T-helper 1 cell treated with Interleukin-12 subunit alpha and Interleukin-12 subunit beta and Interleukin-4 antibody, amounts not matched to agents 30 μg/mL and 1 μg/mL, for 36 hours (primary cell): ENCODE data around the gene SLC25A29.
"Not testable (repeated sequence)": the region's sequence is repeated elsewhere in the genome, so short reads cannot be mapped to it uniquely, and the experiment has no call there.

Experiments used
- H3K27ac Mint-ChIP-seq: one replicate; pipeline ENCODE4 v1.8.0; 2021; ENCODE audit warnings: mild to moderate bottlenecking, mixed read lengths
- H3K27me3 Mint-ChIP-seq: one replicate; pipeline ENCODE4 v1.8.0; 2021; ENCODE audit warnings: low read depth, mixed read lengths
- H3K36me3 Mint-ChIP-seq: one replicate; pipeline ENCODE4 v1.8.0; 2021; ENCODE audit warnings: low read depth, mixed read lengths
- H3K4me1 Mint-ChIP-seq: one replicate; pipeline ENCODE4 v1.8.0; 2021; ENCODE audit warnings: low read depth, mixed read lengths
- H3K4me3 Mint-ChIP-seq: one replicate; pipeline ENCODE4 v1.8.0; 2021; ENCODE audit warnings: mild to moderate bottlenecking, moderate library complexity, mixed read lengths
- H3K9me3 Mint-ChIP-seq: one replicate; pipeline ENCODE4 v1.8.0; 2021; ENCODE audit warnings: mixed read lengths

The SLC25A29 gene

DNA sequence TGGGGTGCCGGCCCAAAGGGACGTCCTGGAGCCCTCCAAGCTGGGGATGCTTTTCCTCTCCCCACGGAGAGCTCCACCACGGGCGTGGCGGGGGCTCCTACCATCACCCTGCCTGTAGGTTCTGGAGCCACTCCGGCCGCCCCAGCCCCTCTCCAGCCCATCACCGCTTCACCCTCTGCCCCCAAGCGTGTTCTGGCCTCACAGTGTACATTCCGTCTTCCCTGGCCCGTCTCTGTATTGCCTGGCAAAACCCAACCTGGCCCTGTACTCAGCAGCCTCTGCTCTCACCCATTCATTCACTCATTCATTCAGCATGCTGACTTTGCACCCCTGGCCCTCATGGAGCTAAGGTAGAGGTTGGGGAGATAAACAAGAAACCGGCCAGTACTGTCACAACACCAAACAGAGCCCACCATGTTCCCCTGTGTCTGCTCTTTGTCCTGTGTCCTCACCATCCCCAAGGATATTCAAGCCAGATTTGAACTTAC is 20.3 kb downstream of the SLC25A29 start:
- Mint-ChIP-seq H3K27ac (peak overlapping the region; percentile 75), H3K9me3 (no peaks in the 10 kb centered on the region), H3K4me1 (peaks cover 6% of the 10 kb centered on the region), H3K27me3 (no peaks in the 10 kb centered on the region), H3K4me3 (peak overlapping the region; percentile 82), H3K36me3 (peaks cover 1% of the 10 kb centered on the region)

DNA sequence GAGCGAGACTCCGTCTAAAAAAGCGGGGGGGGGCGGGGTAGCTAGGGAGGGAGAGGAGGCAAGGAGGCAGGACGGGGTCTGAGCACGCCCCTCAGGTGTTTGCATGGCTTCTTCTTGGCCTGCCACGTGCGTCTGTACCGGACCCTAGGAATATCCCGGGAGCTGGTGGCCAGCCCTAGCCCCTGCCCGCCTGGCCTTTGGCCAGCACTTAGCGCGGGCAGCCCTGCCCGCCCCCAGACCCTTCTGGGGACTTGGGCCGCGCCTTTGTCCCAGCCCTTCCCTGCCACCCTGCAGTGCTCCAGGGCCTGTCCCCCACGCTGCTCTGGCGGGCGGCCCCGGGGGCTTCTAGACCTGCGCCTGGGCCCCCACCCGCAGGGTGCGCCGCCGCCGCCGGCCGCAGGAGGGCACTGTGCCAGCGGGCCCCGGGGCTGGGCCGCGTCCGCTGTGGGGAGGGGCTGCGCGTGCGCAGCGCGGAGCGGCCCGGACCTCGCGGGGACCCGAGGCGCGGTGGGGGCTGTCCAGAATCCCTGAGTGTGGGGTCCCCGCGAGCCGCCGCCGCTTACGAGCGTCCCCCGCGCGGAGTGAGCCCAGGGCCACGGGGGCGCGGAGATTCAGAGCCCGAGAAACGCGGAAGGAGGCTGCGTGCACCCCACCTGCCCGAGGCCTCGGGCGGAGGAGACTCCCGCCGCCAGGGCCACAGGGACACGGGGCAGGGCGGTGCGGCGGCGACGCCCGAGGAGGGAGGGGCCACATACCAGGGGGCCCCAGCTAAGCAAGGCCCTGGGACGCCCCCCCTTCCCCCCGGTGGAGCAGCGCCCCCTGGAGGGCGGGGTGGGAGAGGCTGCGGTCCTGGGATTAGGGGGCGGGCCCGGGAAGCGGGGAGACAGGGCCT is 21.0 kb downstream of the SLC25A29 start:
- Mint-ChIP-seq H3K4me1 (peaks cover 5% of the 10 kb centered on the region), H3K27ac (no peak overlapping the region), H3K27me3 (no peaks in the 10 kb centered on the region), H3K36me3 (peaks cover 1% of the 10 kb centered on the region), H3K9me3 (no peaks in the 10 kb centered on the region), H3K4me3 (peak overlapping the region; percentile 54)

DNA sequence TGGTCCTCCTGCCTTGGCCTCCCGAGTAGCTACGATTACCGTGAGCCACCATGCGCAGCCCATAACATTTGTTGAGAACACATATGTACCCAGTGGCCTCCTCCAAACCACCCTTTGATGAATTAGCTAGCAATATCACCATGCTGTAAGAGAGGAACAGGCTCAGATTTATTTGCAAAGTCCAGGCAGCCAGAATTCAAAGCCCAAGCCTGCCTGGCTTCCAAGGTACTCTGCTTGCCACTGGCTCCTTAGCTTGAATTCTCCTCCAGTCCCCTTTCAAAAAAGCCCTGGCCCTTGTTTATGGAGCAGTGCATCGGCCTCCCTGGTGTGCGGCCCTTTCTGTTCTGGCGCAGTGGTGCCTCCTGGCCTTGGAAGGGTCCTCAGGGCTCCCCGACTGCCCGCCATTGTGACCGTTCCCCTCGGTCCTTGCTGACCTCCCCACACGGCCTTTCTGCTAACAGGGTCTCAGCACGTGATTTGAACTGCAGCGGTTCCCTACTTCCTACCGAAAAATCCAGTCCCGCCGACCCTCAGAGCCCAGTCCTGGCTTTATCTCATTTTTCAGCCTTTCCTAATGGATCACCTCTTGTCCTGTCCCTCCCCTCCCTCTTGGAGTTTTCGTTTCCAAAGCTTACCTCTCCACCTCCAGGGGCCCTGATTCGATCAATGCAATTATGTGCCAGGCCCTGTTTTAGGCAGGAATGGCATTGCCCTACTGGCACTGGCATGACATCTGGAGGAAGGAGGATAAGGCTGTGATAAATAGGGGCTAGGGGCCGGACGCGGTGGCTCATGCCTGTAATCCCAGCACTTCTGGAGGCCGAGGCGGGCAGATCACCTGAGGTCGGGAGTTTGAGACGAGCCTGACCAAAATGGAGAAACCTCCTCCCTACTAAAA is 22.0 kb downstream of the SLC25A29 start:
- Mint-ChIP-seq H3K4me1 (peaks cover 8% of the 10 kb centered on the region), H3K36me3 (peaks cover 1% of the 10 kb centered on the region), H3K27me3 (no peaks in the 10 kb centered on the region), H3K4me3 (peak overlapping the region; percentile 54), H3K9me3 (no peaks in the 10 kb centered on the region), H3K27ac (no peak overlapping the region)

- H3K4me3 Mint-ChIP-seq, H3K4me1 Mint-ChIP-seq, H3K9me3 Mint-ChIP-seq, H3K36me3 Mint-ChIP-seq, H3K27me3 Mint-ChIP-seq, H3K27ac Mint-ChIP-seq: not testable (repeated sequence)
Observed at GRCh38 chr14:100283436-100283835, 22.8 kb downstream of the SLC25A29 start.

GRCh38 chr14:100282766-100283419 is 23.4 kb downstream of the SLC25A29 start:
- Mint-ChIP-seq H3K36me3 (peaks cover 1% of the 10 kb centered on the region), H3K27ac (no peak overlapping the region), H3K27me3 (no peaks in the 10 kb centered on the region), H3K9me3 (no peaks in the 10 kb centered on the region), H3K4me3 (no peak overlapping the region), H3K4me1 (peaks cover 12% of the 10 kb centered on the region)

GRCh38 chr14:100282083-100282350 is 24.2 kb downstream of the SLC25A29 start:
- peak overlapping the region; percentile 49 for H3K27ac Mint-ChIP-seq
- peaks cover 12% of the 10 kb centered on the region for H3K4me1 Mint-ChIP-seq
- H3K4me3 Mint-ChIP-seq: no peak overlapping the region
- no peaks in the 10 kb centered on the region for H3K9me3 Mint-ChIP-seq
- peaks cover 3% of the 10 kb centered on the region for H3K36me3 Mint-ChIP-seq
- no peaks in the 10 kb centered on the region for H3K27me3 Mint-ChIP-seq

- Mint-ChIP-seq H3K36me3 (peaks cover 5% of the 10 kb centered on the region), H3K27me3 (no peaks in the 10 kb centered on the region), H3K9me3 (no peaks in the 10 kb centered on the region), H3K4me1 (peaks cover 12% of the 10 kb centered on the region), H3K27ac (no peak overlapping the region), H3K4me3 (no peak overlapping the region)
Observed at GRCh38 chr14:100281286-100282082, 24.8 kb downstream of the SLC25A29 start.

DNA sequence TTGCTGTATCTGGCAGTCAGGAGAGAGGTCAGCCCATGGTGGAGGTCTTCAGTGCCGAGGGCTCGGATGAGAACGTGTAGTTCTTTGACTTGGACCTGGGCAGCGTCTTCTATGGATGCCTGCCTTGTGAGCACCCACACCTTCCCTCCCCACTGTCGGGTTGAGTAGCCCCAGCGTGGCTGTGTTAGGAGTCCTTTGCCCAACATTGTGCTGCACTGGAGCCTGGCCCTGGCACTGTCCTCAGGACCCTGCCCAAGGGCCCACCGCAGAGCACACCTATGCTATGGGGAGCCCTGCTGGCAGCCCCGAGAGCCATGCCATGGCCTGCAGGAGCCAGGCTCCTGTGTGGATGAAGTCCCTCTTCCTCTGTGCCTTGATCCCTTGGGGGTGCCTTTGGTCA is 26.7 kb downstream of the SLC25A29 start:
- H3K4me3 Mint-ChIP-seq: no peak overlapping the region
- no peak overlapping the region for H3K27ac Mint-ChIP-seq
- H3K4me1 Mint-ChIP-seq: peaks cover 18% of the 10 kb centered on the region
- H3K27me3 Mint-ChIP-seq: no peaks in the 10 kb centered on the region
- H3K9me3 Mint-ChIP-seq: no peaks in the 10 kb centered on the region
- peaks cover 12% of the 10 kb centered on the region for H3K36me3 Mint-ChIP-seq

- Mint-ChIP-seq H3K4me1 (peaks cover 21% of the 10 kb centered on the region), H3K9me3 (no peaks in the 10 kb centered on the region), H3K4me3 (no peak overlapping the region), H3K27me3 (no peaks in the 10 kb centered on the region), H3K27ac (no peak overlapping the region), H3K36me3 (peaks cover 14% of the 10 kb centered on the region)
Observed at GRCh38 chr14:100279133-100279532, 27.1 kb downstream of the SLC25A29 start.

DNA sequence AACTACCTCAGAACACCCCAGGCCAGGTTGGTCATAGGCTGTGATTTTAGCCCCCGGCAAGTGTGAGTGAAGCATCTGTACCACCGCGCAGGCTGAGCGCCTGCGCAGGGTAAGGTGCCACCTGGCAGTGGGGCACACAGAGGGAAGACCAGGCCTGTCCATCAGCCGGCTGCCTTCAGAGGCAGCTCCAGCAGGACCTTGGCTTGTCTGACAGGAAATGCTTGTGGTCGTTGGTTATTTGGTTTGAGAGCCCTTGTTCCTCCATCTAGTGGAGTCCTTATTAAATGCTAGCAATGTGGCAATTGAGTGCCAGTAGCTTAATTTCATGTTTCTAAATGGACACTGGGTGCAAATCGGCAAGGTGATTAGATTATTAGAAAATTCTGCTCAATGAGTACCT is 27.5 kb downstream of the SLC25A29 start:
- H3K27ac Mint-ChIP-seq: no peak overlapping the region
- peaks cover 21% of the 10 kb centered on the region for H3K4me1 Mint-ChIP-seq
- peaks cover 14% of the 10 kb centered on the region for H3K36me3 Mint-ChIP-seq
- H3K4me3 Mint-ChIP-seq: no peak overlapping the region
- no peaks in the 10 kb centered on the region for H3K27me3 Mint-ChIP-seq
- H3K9me3 Mint-ChIP-seq: no peaks in the 10 kb centered on the region

DNA sequence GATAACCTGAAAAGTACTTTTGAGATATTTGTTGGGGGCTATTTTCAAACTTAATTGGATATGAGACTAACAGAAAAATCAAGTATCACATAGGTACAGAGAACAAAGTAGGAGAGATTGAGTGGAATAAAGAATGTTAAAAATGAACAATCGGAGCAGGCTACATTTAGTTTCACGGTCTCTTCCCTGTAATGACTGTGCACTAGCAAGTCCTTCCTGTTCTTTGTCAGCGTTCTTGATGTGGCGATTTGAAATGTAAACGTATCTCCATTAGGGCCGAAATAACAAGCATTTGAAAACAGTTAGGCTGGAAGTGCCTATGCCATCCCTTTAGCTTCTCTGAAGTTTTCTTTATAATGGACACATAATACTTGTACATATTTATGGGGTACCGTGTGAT is 31.0 kb downstream of the SLC25A29 start:
- H3K36me3 Mint-ChIP-seq: peaks cover 13% of the 10 kb centered on the region
- H3K4me1 Mint-ChIP-seq: peaks cover 26% of the 10 kb centered on the region
- H3K4me3 Mint-ChIP-seq: no peak overlapping the region
- H3K27ac Mint-ChIP-seq: no peak overlapping the region
- no peaks in the 10 kb centered on the region for H3K27me3 Mint-ChIP-seq
- H3K9me3 Mint-ChIP-seq: no peaks in the 10 kb centered on the region

DNA sequence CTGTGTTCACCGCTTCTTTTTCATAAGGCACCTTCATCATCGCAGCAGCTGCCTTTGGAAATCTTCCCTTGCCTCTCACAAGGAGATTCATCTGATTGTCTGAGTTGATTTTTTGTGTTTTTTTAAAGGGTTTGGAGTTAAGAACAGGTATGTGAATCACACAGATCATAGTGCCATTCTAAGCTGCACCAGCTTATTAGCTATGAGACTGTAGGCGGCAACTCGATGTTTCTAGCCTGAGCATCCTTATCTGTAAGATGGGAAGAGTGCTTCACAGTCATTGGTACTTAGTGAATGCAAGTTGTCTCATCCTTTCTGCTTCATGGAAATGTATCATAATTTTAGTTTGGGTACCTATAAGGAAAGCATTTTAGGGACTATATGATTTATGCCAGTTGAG is 32.0 kb downstream of the SLC25A29 start:
- Mint-ChIP-seq H3K4me1 (peaks cover 23% of the 10 kb centered on the region), H3K36me3 (peaks cover 13% of the 10 kb centered on the region), H3K9me3 (no peaks in the 10 kb centered on the region), H3K27ac (no peak overlapping the region), H3K27me3 (no peaks in the 10 kb centered on the region), H3K4me3 (no peak overlapping the region)

GRCh38 chr14:100271247-100271939 is 34.9 kb downstream of the SLC25A29 start:
- no peak overlapping the region for H3K4me3 Mint-ChIP-seq
- H3K36me3 Mint-ChIP-seq: peaks cover 9% of the 10 kb centered on the region
- peaks cover 24% of the 10 kb centered on the region for H3K4me1 Mint-ChIP-seq
- no peaks in the 10 kb centered on the region for H3K27me3 Mint-ChIP-seq
- H3K9me3 Mint-ChIP-seq: no peaks in the 10 kb centered on the region
- no peak overlapping the region for H3K27ac Mint-ChIP-seq
